K562 (cell line): ENCODE measurements around the gene GPR22. TPM values are rescaled to one million over a fixed set of nuclear protein-coding genes. Genes with fewer than 3 reads are reported as not detected.
A peak's percentile ranks its signal among the peaks of the same experiment; 100 is the strongest.

ENCODE experiments used
- ATAC-seq: fragments of 200-7000 bp; cut with Tn5 transposase; 3 replicates; pipeline ENCODE4 v1.9.1; 2020; ENCODE audit warnings: moderate library complexity
- BruUV-seq: library from RNA; stranded (reverse); fragments of 400-500 nt; replicated peaks from 2 replicates; lab custom pipeline; 2021; lab: Mats Ljungman, UMichigan
- CTCF ChIA-PET: fragments of 300-600 bp; formaldehyde crosslinking; extraction: SDS; loops from one replicate; lab custom pipeline; 2021; ENCODE audit warnings: low intra/inter-chr PET ratio; lab: Yijun Ruan, JAX
- POLR2A ChIA-PET: fragments of 300-600, 350-650 bp; sonication (Branson Sonifier 250); formaldehyde crosslinking; extraction: SDS; loops from one replicate; lab custom pipeline; 2021; ENCODE audit warnings: antibody characterized with exemption, inconsistent platforms; lab: Yijun Ruan, JAX
- DNase-seq, 4 experiments: peaks; one replicate each; pipeline versions ENCODE4 v3.0.0 to v3.0.0-alpha.2; 2011 to 2018; ENCODE audit warnings: low spot score in 3 of 4, mixed read lengths in 3 of 4; ENCODE audit errors: extremely low read depth in 1 of 4
- FAIRE-seq: peaks from 2 replicates; lab custom pipeline; 2011; peaks lifted over from hg19 to GRCh38; lab: Jason Lieb, UNC
- H2AFZ ChIP-seq: 2 replicates; pipeline ENCODE4 v1.6.0; 2011; ENCODE audit warnings: low read depth, low read length, control low read depth, inconsistent platforms
- H3K27ac ChIP-seq: fragments of 200-600 bp; 3 replicates; pipeline ENCODE4 v1.8.0; 2011; ENCODE audit warnings: low read depth, mild to moderate bottlenecking, control low read depth, inconsistent platforms, low read length, moderate library complexity, mixed read lengths; ENCODE audit errors: extremely low read depth
- H3K27me3 ChIP-seq, 2 experiments: fragments of 300-600 bp in 1 of 2; 2 replicates in 1 of 2; 3 replicates in 1 of 2; pipeline versions ENCODE4 v1.6.0 to v1.8.0; 2011; ENCODE audit warnings: inconsistent platforms in 2 of 2, low read length in 2 of 2, mild to moderate bottlenecking in 1 of 2, mixed read lengths in 1 of 2, moderate library complexity in 1 of 2; ENCODE audit not compliant: control insufficient read depth in 2 of 2, insufficient read depth in 2 of 2
- H3K36me3 ChIP-seq: fragments of 300-600 bp; 3 replicates; pipeline ENCODE4 v1.8.0; 2011; ENCODE audit warnings: mild to moderate bottlenecking, low read length, inconsistent platforms; ENCODE audit not compliant: control insufficient read depth, insufficient read depth
- H3K4me1 ChIP-seq, 2 experiments: fragments of 200-600 bp in 1 of 2; replicated peaks in 1 of 2; 2 replicates in 1 of 2; 3 replicates in 1 of 2; pipeline versions ENCODE4 v1.5.1 to v1.8.0; 2011; ENCODE audit warnings: inconsistent platforms in 2 of 2, low read length in 2 of 2, mild to moderate bottlenecking in 1 of 2, mixed read lengths in 1 of 2, moderate library complexity in 1 of 2; ENCODE audit not compliant: control insufficient read depth in 2 of 2, insufficient read depth in 2 of 2
- H3K4me2 ChIP-seq: 2 replicates; pipeline ENCODE4 v1.6.1; 2011; ENCODE audit warnings: low read length, control low read depth, inconsistent platforms, mixed read lengths; ENCODE audit not compliant: insufficient read depth
- H3K4me3 ChIP-seq: fragments of 200-600 bp; sonication (generic), shearing (Covaris generic); 2 replicates; pipeline ENCODE4 v1.5.1; 2016; ENCODE audit warnings: control low read depth, inconsistent platforms
- H3K79me2 ChIP-seq: fragments of 200-600 bp; 3 replicates; pipeline ENCODE4 v1.8.0; 2011; ENCODE audit warnings: low read length, inconsistent platforms; ENCODE audit not compliant: control insufficient read depth, insufficient read depth
- H3K9ac ChIP-seq, 2 experiments: 2 replicates each; pipeline versions ENCODE4 v1.6.0 to v1.6.1; 2011; ENCODE audit warnings: low read depth in 2 of 2, low read length in 2 of 2, control low read depth in 1 of 2, inconsistent platforms in 1 of 2, mild to moderate bottlenecking in 1 of 2, mixed read lengths in 1 of 2; ENCODE audit not compliant: insufficient read depth in 1 of 2
- H3K9me1 ChIP-seq: one replicate; pipeline ENCODE4 v1.6.0; 2011; ENCODE audit warnings: inconsistent platforms, mild to moderate bottlenecking, low read length, moderate library complexity; ENCODE audit not compliant: control insufficient read depth, insufficient read depth
- H3K9me3 ChIP-seq: replicated peaks from 2 replicates; pipeline ENCODE4 v1.5.1; 2011; ENCODE audit warnings: low read depth, low read length, inconsistent platforms; ENCODE audit not compliant: control insufficient read depth, insufficient read depth
- H4K20me1 ChIP-seq: replicated peaks from 2 replicates; pipeline ENCODE4 v1.6.1; 2011; ENCODE audit warnings: low read length, inconsistent platforms, mixed read lengths; ENCODE audit not compliant: control insufficient read depth, insufficient read depth
- CTCF ChIP-seq, 3 experiments: IDR thresholded peaks in 2 of 3; conservative IDR thresholded peaks in 1 of 3; 2 replicates each; pipeline ENCODE4 v1.5.1; 2011 to 2012; ENCODE audit warnings: low read length in 3 of 3, mild to moderate bottlenecking in 3 of 3, control low read depth in 2 of 3, improper control_type of control experiment in 1 of 3, inconsistent platforms in 1 of 3, low read depth in 1 of 3, mixed read lengths in 1 of 3, moderate library complexity in 1 of 3; ENCODE audit not compliant: insufficient read depth in 2 of 3
- ELF4 ChIP-seq: fragments of 450-650 bp; formaldehyde crosslinking; IDR thresholded peaks from 2 replicates; pipeline ENCODE4 v1.4.0; 2022; ENCODE audit warnings: missing genetic modification characterization
- HDAC2 ChIP-seq: fragments of 450-650 bp; IDR thresholded peaks from 2 replicates; pipeline ENCODE4 v1.6.1; 2016; ENCODE audit warnings: mild to moderate bottlenecking
- MXI1 ChIP-seq: IDR thresholded peaks from 2 replicates; pipeline ENCODE4 v1.6.1; 2011; ENCODE audit warnings: low read depth, mild to moderate bottlenecking, improper control_type of control experiment, low read length
- PCBP1 ChIP-seq: fragments of 200-400 bp; formaldehyde crosslinking; IDR thresholded peaks from 2 replicates; pipeline ENCODE4 v1.6.1; 2018; ENCODE audit warnings: mild to moderate bottlenecking, low read depth, low read length; ENCODE audit not compliant: poor library complexity, severe bottlenecking
- PKNOX1 ChIP-seq: fragments of 450-650 bp; IDR thresholded peaks from 2 replicates; pipeline ENCODE4 v1.6.1; 2016
- POLR2H ChIP-seq: IDR thresholded peaks from 2 replicates; pipeline ENCODE4 v1.6.1; 2016; ENCODE audit warnings: missing genetic modification characterization, low read depth, mild to moderate bottlenecking, control low read depth, missing compliant biosample characterization, moderate library complexity
- RAD21 ChIP-seq, 2 experiments: fragments of 250-450 bp in 1 of 2; fragments of 450-650 bp in 1 of 2; sonication (Bioruptor Pico) in 1 of 2; formaldehyde crosslinking in 1 of 2; IDR thresholded peaks in 1 of 2; conservative IDR thresholded peaks in 1 of 2; 2 replicates each; pipeline versions ENCODE4 v1.4.0 to v1.8.0; 2020 to 2022; ENCODE audit warnings: mild to moderate bottlenecking in 2 of 2, moderate library complexity in 1 of 2
- ZNF165 ChIP-seq: fragments of 250-450 bp; sonication (Bioruptor Pico); IDR thresholded peaks from 2 replicates; pipeline ENCODE4 v1.4.0; 2020; ENCODE audit warnings: borderline replicate concordance
- ZNF77 ChIP-seq: fragments of 250-450 bp; sonication (Bioruptor Pico); IDR thresholded peaks from 2 replicates; pipeline ENCODE4 v1.5.0; 2020
- WGBS: fragments of 100-300 bp; shearing (Covaris generic); methylation state at CpG from one replicate; pipeline ENCODE4 v1.1.6; 2016; ENCODE audit warnings: low coverage, mixed read lengths; ENCODE audit not compliant: insufficient coverage; ENCODE audit errors: missing lambda C conversion rate; 5-methylcytosine and 5-hydroxymethylcytosine counted together
- in situ Hi-C: fragments of 300-500 bp; cut with MboI; formaldehyde crosslinking; loops from 4 replicates; pipeline ENCODE4 v1.15.0; 2018; ENCODE audit warnings: inconsistent platforms, mixed read lengths
- intact Hi-C: fragments of 100-400 bp; cut with micrococcal nuclease; formaldehyde crosslinking; loops from 2 replicates; pipeline ENCODE4 v1.14.2; 2022
- polyA plus RNA-seq, 8 experiments: library from polyadenylated mRNA; depleted of rRNA in 4 of 8; stranded (reverse) in 5 of 8; unstranded in 3 of 8; fragments of >200 nt; fragmentation: Nextera tagmentation in 2 of 8; fragmentation: Illumina TruSeq in 1 of 8; extraction: Ambion mirVana in 2 of 8; extraction: Trizol in 1 of 8; gene quantifications; 2 replicates each; pipeline versions ENCODE4 v1.2.1 to v1.2.3, GENCODE V29; 2011 to 2014; ENCODE audit warnings: inconsistent platforms in 1 of 8, missing spikeins in 1 of 8
- total RNA-seq, 7 experiments: library from RNA; depleted of rRNA in 6 of 7; stranded (reverse); fragments of >200 nt in 6 of 7; fragmentation: Illumina TruSeq in 2 of 7; extraction: Trizol in 2 of 7; gene quantifications; 2 replicates each; pipeline versions ENCODE4 v1.2.1 to v1.2.3, GENCODE V29; 2011 to 2021; ENCODE audit warnings: low replicate concordance in 1 of 7

Gene GPR22
- total and polyA plus RNA-seq, 9 of the 15 experiments (the other 6 are each of a cell fraction or from before 2014, with no cell fraction given): 0.07 to 0.20 TPM; not detected in 7

DNA sequence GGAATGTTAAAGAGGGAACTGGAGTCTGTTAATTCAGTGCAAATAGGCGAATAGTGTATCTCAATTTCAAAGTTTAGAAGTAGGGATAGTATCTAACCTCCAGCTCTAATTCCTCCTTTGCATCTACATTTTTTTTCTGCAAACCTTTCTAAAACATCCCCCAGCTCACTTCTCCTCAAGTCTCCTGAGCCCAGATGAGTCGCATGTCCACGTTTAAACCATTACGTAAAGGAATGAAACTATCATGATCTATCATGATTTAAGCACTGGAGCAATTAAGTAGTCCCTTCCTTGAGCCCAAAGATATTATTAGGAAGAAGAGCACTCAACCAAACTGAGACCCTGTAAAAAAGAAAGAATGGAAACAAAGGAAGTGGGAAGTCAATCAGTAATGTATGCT, 29.9 kb downstream of the GPR22 start:
- 83% methylated on average over 4 of the region's 4 CpGs for WGBS
- DNase-seq: no peak
- H3K4me2 ChIP-seq: no peak overlapping the region
- no TSS peak for BruUV-seq
- no peaks in the 10 kb centered on the region for H4K20me1 ChIP-seq
- intact Hi-C loops: loop anchor here (5.0 to 10.0 kb wide), 3 partner anchors 117 to 705 kb away; no protein-coding TSS in a partner anchor
- no peaks in the 10 kb centered on the region for H3K9me3 ChIP-seq
- CTCF ChIA-PET: no interaction called here
- H3K36me3 ChIP-seq: no peaks in the 10 kb centered on the region
- in situ Hi-C loops: no loop called here
- H3K4me3 ChIP-seq: no peak overlapping the region
- H3K27ac ChIP-seq: no peak overlapping the region
- POLR2A ChIA-PET: interaction anchor here (0.9 to 1.1 kb wide), 2 partner anchors 11 to 37 kb away, joined by 3 read pairs; no protein-coding TSS in a partner anchor
- H2AFZ ChIP-seq: no peak overlapping the region
- H3K79me2 ChIP-seq: peaks cover 31% of the 10 kb centered on the region
- ATAC-seq: no peak
- no peak overlapping the region for H3K9ac ChIP-seq
- FAIRE-seq: no peak
- no peaks in the 10 kb centered on the region for H3K27me3 ChIP-seq
- no peak for TF ChIP-seq MXI1
- no peak for TF ChIP-seq PKNOX1
- H3K4me1 ChIP-seq: peaks cover 0 to 10% of the 10 kb centered on the region in 2 experiments; a peak in 3 of 5 replicates
- no peaks in the 10 kb centered on the region for H3K9me1 ChIP-seq

GRCh38 chr7:107501593-107501992, 31.7 kb downstream of the GPR22 start:
- Histone ChIP-seq H3K4me2 (no peak overlapping the region), H3K79me2 (peaks cover 13% of the 10 kb centered on the region; the same call in 1 of the 3 replicates), H3K9me1 (no peaks in the 10 kb centered on the region), H3K27me3 (no peaks in the 10 kb centered on the region), H3K4me1 (peaks cover 2 to 3% of the 10 kb centered on the region in 2 experiments; a peak in 2 of 5 replicates), H3K4me3 (no peak overlapping the region), H3K9me3 (no peaks in the 10 kb centered on the region), H3K36me3 (peaks cover 6% of the 10 kb centered on the region; the same call in 1 of the 3 replicates), H3K27ac (no peak overlapping the region), H4K20me1 (no peaks in the 10 kb centered on the region), H3K9ac (no peak overlapping the region), H2AFZ (no peak overlapping the region)
- ChIA-PET CTCF (interaction anchor here (0.6 to 3.3 kb wide), 4 partner anchors 38 to 351 kb away, joined by 3 to 12 read pairs (median 4); no protein-coding TSS in a partner anchor), POLR2A (interaction anchor here (0.7 to 1.7 kb wide), 7 partner anchors 19 to 645 kb away, joined by 3 to 6 read pairs (median 3); no protein-coding TSS in a partner anchor)
- DNase-seq (peak; percentile 47 to 76 (median 62)), ATAC-seq (peak; percentile 92), FAIRE-seq (peak; percentile 86)
- intact Hi-C loops (loop anchor here (1.0 to 5.0 kb wide), 5 partner anchors 38 to 554 kb away; no protein-coding TSS in a partner anchor), in situ Hi-C loops (no loop called here)
- BruUV-seq: no TSS peak
- WGBS: 71% methylated on average over 1 of the region's 1 CpG
- TF ChIP-seq ELF4 (CRISPR knock-in tag) (no peak), CTCF (IDR thresholded peaks at IDR 0.05 in 2 of 3, conservative IDR thresholded peaks at IDR 0.05 in 1 of 3; ENCODE audit: insufficient read depth in 2 of 3, low read depth in 1 of 3, low read length in 3 of 3) (peak; percentile 63 to 96 (median 84); a peak in 5 of 6 replicates), ZNF77 (CRISPR knock-in tag) (no peak), RAD21 (CRISPR knock-in tag; conservative IDR thresholded peaks at IDR 0.05 in 1 of 2, IDR thresholded peaks at IDR 0.05 in 1 of 2) (peak; percentile 89 to 92), POLR2H (tag) (0 out of 2 replicates have a peak, but pooled peaks have one; percentile 30), ZNF165 (CRISPR knock-in tag) (no peak), PCBP1 (no peak), HDAC2 (no peak)
